A549 (cell line): ENCODE results near the gene AOAH. TPM values are rescaled to one million over a fixed set of nuclear protein-coding genes. Genes with fewer than 3 reads are reported as not detected.

Experiments used
- ATAC-seq, 2 experiments: fragments of 200-7000 bp in 1 of 2; fragments of >200 bp in 1 of 2; cut with Nextera tagmentation in 1 of 2; cut with Tn5 transposase in 1 of 2; 3 replicates each; pipeline versions ENCODE4 v1.8.0 to v1.9.1; 2018 to 2020; ENCODE audit warnings: mild to moderate bottlenecking in 1 of 2, moderate library complexity in 1 of 2
- CTCF ChIA-PET: fragments of 300-600 bp; sonication (Branson Sonifier 250); formaldehyde crosslinking; extraction: SDS; loops from one replicate; lab custom pipeline; 2021; ENCODE audit warnings: antibody characterized with exemption, inconsistent platforms; lab: Yijun Ruan, JAX
- POLR2A ChIA-PET: fragments of 350-600 bp; formaldehyde crosslinking; extraction: SDS; loops from one replicate; lab custom pipeline; 2021; ENCODE audit warnings: antibody characterized with exemption, inconsistent platforms; lab: Yijun Ruan, JAX
- DNase-seq, 2 experiments: peaks; one replicate each; pipeline versions ENCODE4 v3.0.0 to v3.0.0-alpha.2; 2011 to 2016; ENCODE audit warnings: low read depth in 1 of 2, low spot score in 1 of 2
- FAIRE-seq: peaks from 2 replicates; lab custom pipeline; 2011; peaks lifted over from hg19 to GRCh38; lab: Jason Lieb, UNC
- H3K27ac ChIP-seq, 2 experiments: fragments of >200 bp; sonication (Bioruptor Twin); formaldehyde crosslinking; 3 replicates each; pipeline ENCODE4 v1.5.1; 2016 to 2017
- H3K4me1 ChIP-seq: fragments of >200 bp; sonication (Bioruptor Twin); formaldehyde crosslinking; 3 replicates; pipeline ENCODE4 v1.6.1; 2016
- H3K4me2 ChIP-seq: fragments of >200 bp; sonication (Bioruptor Twin); formaldehyde crosslinking; 3 replicates; pipeline ENCODE4 v1.6.1; 2016
- H3K4me3 ChIP-seq: fragments of >200 bp; sonication (Bioruptor Twin); formaldehyde crosslinking; 3 replicates; pipeline ENCODE4 v1.5.1; 2016
- H3K9me3 ChIP-seq: fragments of >200 bp; sonication (Bioruptor Twin); formaldehyde crosslinking; 3 replicates; pipeline ENCODE4 v1.6.1; 2016
- CHD2 ChIP-seq: fragments of 150-350 bp; IDR thresholded peaks from 2 replicates; pipeline ENCODE4 v1.6.1; 2014; ENCODE audit warnings: low read length; ENCODE audit not compliant: partially characterized antibody
- FOSL2 ChIP-seq, 2 experiments: fragments of 450-650 bp in 1 of 2; fragments of >200 bp in 1 of 2; sonication (Bioruptor Twin) in 1 of 2; formaldehyde crosslinking; IDR thresholded peaks; 2 replicates each; pipeline versions ENCODE4 v1.5.0 to v1.6.1; 2016 to 2020; ENCODE audit warnings: mild to moderate bottlenecking in 1 of 2, moderate library complexity in 1 of 2
- FOXS1 ChIP-seq: fragments of 250-450 bp; sonication (Bioruptor Pico); IDR thresholded peaks from 2 replicates; pipeline ENCODE4 v1.5.0; 2020; ENCODE audit warnings: mild to moderate bottlenecking, moderate library complexity
- GATA3 ChIP-seq: IDR thresholded peaks from 2 replicates; pipeline ENCODE4 v1.6.1; 2012; ENCODE audit warnings: borderline replicate concordance
- HEYL ChIP-seq: fragments of 250-450 bp; sonication (Bioruptor Pico); IDR thresholded peaks from 2 replicates; pipeline ENCODE4 v1.8.0; 2021; ENCODE audit warnings: mild to moderate bottlenecking, moderate library complexity
- HOXA7 ChIP-seq: fragments of 250-450 bp; sonication (Bioruptor Pico); IDR thresholded peaks from 2 replicates; pipeline ENCODE4 v1.5.0; 2020; ENCODE audit warnings: mild to moderate bottlenecking, moderate library complexity
- HOXB13 ChIP-seq: fragments of 250-450 bp; sonication (Bioruptor Pico); IDR thresholded peaks from 2 replicates; pipeline ENCODE4 v1.5.0; 2020; ENCODE audit warnings: low read depth, mild to moderate bottlenecking, moderate library complexity
- JUN ChIP-seq, 2 experiments: fragments of >200 bp; sonication (Bioruptor Twin); formaldehyde crosslinking; IDR thresholded peaks; 2 replicates in 1 of 2; 3 replicates in 1 of 2; pipeline ENCODE4 v1.6.1; 2016 to 2017
- JUNB ChIP-seq: fragments of >200 bp; sonication (Bioruptor Twin); formaldehyde crosslinking; IDR thresholded peaks from 2 replicates; pipeline ENCODE4 v1.6.1; 2016
- MAFK ChIP-seq: fragments of 450-650 bp; IDR thresholded peaks from 2 replicates; pipeline ENCODE4 v1.6.1; 2014; ENCODE audit not compliant: partially characterized antibody
- NFE2L2 ChIP-seq: fragments of 150-350 bp; conservative IDR thresholded peaks from 2 replicates; pipeline ENCODE4 v1.6.1; 2014; ENCODE audit warnings: low read length
- PHF8 ChIP-seq: fragments of 200-600 bp; sonication (generic); IDR thresholded peaks from 2 replicates; pipeline ENCODE4 v1.6.1; 2016; ENCODE audit warnings: low read depth, mild to moderate bottlenecking, antibody characterized with exemption, moderate library complexity, borderline replicate concordance
- POLR2AphosphoS2 ChIP-seq: conservative IDR thresholded peaks from 2 replicates; pipeline ENCODE4 v1.6.1; 2012; ENCODE audit warnings: low read length, improper control_type of control experiment, inconsistent platforms
- RCOR1 ChIP-seq: fragments of 150-350 bp; IDR thresholded peaks from 2 replicates; pipeline ENCODE4 v1.6.1; 2014; ENCODE audit warnings: antibody characterized with exemption, low read length, low read depth
- RFX5 ChIP-seq: fragments of 450-650 bp; IDR thresholded peaks from 2 replicates; pipeline ENCODE4 v1.7.1; 2014; ENCODE audit warnings: antibody characterized with exemption, mild to moderate bottlenecking, moderate library complexity
- SMC3 ChIP-seq: fragments of >200 bp; sonication (Bioruptor Twin); formaldehyde crosslinking; IDR thresholded peaks from 3 replicates; pipeline ENCODE4 v1.6.1; 2018; ENCODE audit warnings: inconsistent platforms
- SREBF2 ChIP-seq: fragments of 450-650 bp; IDR thresholded peaks from 2 replicates; pipeline ENCODE4 v1.6.1; 2014; ENCODE audit warnings: mild to moderate bottlenecking, moderate library complexity
- ZFP36 ChIP-seq: fragments of 450-650 bp; IDR thresholded peaks from 2 replicates; pipeline ENCODE4 v1.6.1; 2014; ENCODE audit warnings: borderline replicate concordance; ENCODE audit not compliant: partially characterized antibody
- ZSCAN20 ChIP-seq: fragments of 250-450 bp; sonication (Bioruptor Pico); IDR thresholded peaks from 2 replicates; pipeline ENCODE4 v1.8.0; 2022; ENCODE audit warnings: mild to moderate bottlenecking, moderate library complexity
- WGBS: methylation state at CpG from one replicate; pipeline ENCODE4 v1.1.6; 2017; ENCODE audit errors: missing lambda C conversion rate; 5-methylcytosine and 5-hydroxymethylcytosine counted together
- polyA plus RNA-seq, 4 experiments: library from polyadenylated mRNA; depleted of rRNA in 3 of 4; stranded (reverse); fragments of >200 nt; fragmentation: RNase III in 1 of 4; extraction: RNeasy Plus Mini Kit Qiagen cat#74134 plus additional on column Dnase treatment in 1 of 4; gene quantifications; 2 replicates in 3 of 4; 3 replicates in 1 of 4; pipeline ENCODE4 v1.2.3, GENCODE V29; 2011 to 2017
- TF ChIP-seq, protein P1 (sequence below): fragments of >200 bp; sonication (Bioruptor Twin); formaldehyde crosslinking; IDR thresholded peaks from 3 replicates; pipeline ENCODE4 v1.5.1; 2016
- TF ChIP-seq, protein P2 (sequence below): IDR thresholded peaks from 2 replicates; pipeline ENCODE4 v1.6.1; 2012; ENCODE audit warnings: low read depth, borderline replicate concordance
- TF ChIP-seq, protein P3 (sequence below): fragments of 150-350 bp; IDR thresholded peaks from 2 replicates; pipeline ENCODE4 v1.6.1; 2014; ENCODE audit warnings: low read depth, mild to moderate bottlenecking, low read length
- TF ChIP-seq, protein P4 (sequence below): fragments of >200 bp; sonication (Bioruptor Twin); formaldehyde crosslinking; IDR thresholded peaks from 2 replicates; pipeline ENCODE4 v1.6.1; 2016
- TF ChIP-seq, protein P5 (sequence below): IDR thresholded peaks from 2 replicates; pipeline ENCODE4 v1.6.1; 2012
- TF ChIP-seq, protein P6 (sequence below): IDR thresholded peaks from 2 replicates; pipeline ENCODE4 v1.6.1; 2012

Gene AOAH
- polyA plus RNA-seq, 2 of the 4 experiments (the other 2 are of a cell fraction) = 0.09 TPM; not detected in 1

DNA sequence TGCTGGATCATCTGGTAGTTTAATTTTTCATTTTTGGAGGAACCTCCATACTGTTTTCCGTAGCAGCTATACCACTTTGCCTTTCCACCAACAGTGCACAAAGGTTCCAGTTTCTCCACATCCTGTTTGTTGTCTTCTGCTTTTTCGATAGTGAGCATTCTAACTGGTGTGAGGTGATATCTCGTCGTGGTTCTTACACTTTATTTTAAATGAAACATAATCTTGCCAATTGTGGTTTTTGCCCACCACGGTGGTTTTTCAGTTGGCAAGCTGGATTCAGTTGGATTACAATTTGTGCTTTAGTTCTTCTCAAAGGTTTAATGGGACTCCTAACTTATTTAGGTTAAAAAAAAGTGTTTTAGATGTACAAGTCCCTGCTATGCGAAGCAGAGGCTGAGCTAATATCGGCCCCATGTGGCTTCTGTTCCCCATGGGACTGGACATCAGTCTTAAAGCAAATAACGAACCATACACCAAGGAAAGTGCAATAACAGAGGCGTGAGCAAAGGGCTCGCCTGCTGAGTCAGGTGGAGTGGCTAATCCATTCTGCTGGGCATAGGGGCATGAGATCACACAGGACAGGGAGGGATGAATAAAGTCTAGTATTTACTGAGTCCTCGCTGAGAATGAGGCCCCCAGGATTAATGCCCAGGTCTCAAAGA is 153.6 kb downstream of the AOAH start:
- H3K4me3 ChIP-seq = no peak overlapping the region
- TF ChIP-seq CHD2 = no peak
- no peak for TF ChIP-seq RFX5
- TF ChIP-seq FOSL2 (IDR thresholded peaks at IDR 0.05) = no peak
- TF ChIP-seq FOSL2 (CRISPR knock-in tag; IDR thresholded peaks at IDR 0.05) = no peak
- no peak for TF ChIP-seq HOXB13 (CRISPR knock-in tag)
- TF ChIP-seq, protein P1, sequence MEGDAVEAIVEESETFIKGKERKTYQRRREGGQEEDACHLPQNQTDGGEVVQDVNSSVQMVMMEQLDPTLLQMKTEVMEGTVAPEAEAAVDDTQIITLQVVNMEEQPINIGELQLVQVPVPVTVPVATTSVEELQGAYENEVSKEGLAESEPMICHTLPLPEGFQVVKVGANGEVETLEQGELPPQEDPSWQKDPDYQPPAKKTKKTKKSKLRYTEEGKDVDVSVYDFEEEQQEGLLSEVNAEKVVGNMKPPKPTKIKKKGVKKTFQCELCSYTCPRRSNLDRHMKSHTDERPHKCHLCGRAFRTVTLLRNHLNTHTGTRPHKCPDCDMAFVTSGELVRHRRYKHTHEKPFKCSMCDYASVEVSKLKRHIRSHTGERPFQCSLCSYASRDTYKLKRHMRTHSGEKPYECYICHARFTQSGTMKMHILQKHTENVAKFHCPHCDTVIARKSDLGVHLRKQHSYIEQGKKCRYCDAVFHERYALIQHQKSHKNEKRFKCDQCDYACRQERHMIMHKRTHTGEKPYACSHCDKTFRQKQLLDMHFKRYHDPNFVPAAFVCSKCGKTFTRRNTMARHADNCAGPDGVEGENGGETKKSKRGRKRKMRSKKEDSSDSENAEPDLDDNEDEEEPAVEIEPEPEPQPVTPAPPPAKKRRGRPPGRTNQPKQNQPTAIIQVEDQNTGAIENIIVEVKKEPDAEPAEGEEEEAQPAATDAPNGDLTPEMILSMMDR = no peak
- TF ChIP-seq, protein P2, sequence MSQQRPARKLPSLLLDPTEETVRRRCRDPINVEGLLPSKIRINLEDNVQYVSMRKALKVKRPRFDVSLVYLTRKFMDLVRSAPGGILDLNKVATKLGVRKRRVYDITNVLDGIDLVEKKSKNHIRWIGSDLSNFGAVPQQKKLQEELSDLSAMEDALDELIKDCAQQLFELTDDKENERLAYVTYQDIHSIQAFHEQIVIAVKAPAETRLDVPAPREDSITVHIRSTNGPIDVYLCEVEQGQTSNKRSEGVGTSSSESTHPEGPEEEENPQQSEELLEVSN = no peak
- TF ChIP-seq, protein P3, sequence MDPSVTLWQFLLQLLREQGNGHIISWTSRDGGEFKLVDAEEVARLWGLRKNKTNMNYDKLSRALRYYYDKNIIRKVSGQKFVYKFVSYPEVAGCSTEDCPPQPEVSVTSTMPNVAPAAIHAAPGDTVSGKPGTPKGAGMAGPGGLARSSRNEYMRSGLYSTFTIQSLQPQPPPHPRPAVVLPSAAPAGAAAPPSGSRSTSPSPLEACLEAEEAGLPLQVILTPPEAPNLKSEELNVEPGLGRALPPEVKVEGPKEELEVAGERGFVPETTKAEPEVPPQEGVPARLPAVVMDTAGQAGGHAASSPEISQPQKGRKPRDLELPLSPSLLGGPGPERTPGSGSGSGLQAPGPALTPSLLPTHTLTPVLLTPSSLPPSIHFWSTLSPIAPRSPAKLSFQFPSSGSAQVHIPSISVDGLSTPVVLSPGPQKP = no peak
- TF ChIP-seq HOXA7 (CRISPR knock-in tag) = no peak
- TF ChIP-seq JUNB = no peak
- TF ChIP-seq, protein P4, sequence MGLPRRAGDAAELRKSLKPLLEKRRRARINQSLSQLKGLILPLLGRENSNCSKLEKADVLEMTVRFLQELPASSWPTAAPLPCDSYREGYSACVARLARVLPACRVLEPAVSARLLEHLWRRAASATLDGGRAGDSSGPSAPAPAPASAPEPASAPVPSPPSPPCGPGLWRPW = no peak
- TF ChIP-seq ZSCAN20 (CRISPR knock-in tag) = no peak
- TF ChIP-seq ZFP36 = no peak
- TF ChIP-seq HEYL (CRISPR knock-in tag) = no peak
- H3K9me3 ChIP-seq = no peaks in the 10 kb centered on the region
- no peak overlapping the region for H3K27ac ChIP-seq
- DNase-seq (no peak), ATAC-seq (no peak), FAIRE-seq (no peak)
- ChIA-PET CTCF (interaction anchor here (0.9 to 1.0 kb wide), 2 partner anchors 8 to 19 kb away, joined by 3 to 4 read pairs; no protein-coding TSS in a partner anchor), POLR2A (no interaction called here)
- 47% methylated on average over 11 of the region's 11 CpGs for WGBS
- no peak overlapping the region for H3K4me2 ChIP-seq
- no peaks in the 10 kb centered on the region for H3K4me1 ChIP-seq

DNA sequence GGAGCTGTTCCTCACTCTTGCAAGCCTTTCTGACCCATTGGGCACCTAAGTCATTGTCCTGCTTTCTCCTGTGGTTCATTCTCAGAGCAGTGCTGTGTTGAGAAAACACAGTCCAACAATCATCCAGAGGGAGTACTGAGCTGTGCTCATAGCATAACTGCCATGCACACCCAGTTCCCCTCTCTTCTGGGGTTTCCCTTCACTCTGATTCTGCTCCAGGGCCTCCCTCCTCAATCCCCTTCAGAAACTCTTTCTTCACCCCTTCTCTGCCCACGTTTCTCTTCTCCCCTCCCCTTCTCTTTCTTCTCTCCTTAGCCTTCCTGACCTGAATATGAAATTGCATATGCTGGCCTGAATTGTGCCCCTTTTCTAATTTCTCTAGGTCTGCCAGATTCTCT is 155.8 kb downstream of the AOAH start:
- DNase-seq (no peak), ATAC-seq (no peak), FAIRE-seq (no peak)
- H3K27ac ChIP-seq = no peak overlapping the region
- CTCF ChIA-PET = no interaction called here
- no peaks in the 10 kb centered on the region for H3K9me3 ChIP-seq
- 0% methylated on average over 1 of the region's 1 CpG for WGBS
- H3K4me3 ChIP-seq = no peak overlapping the region
- no peak overlapping the region for H3K4me2 ChIP-seq
- POLR2A ChIA-PET = no interaction called here
- peaks cover 10% of the 10 kb centered on the region; the same call in 1 of the 3 replicates for H3K4me1 ChIP-seq
- TF ChIP-seq, protein P5, sequence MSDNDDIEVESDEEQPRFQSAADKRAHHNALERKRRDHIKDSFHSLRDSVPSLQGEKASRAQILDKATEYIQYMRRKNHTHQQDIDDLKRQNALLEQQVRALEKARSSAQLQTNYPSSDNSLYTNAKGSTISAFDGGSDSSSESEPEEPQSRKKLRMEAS = no peak
- TF ChIP-seq SMC3 (no peak), PHF8 (no peak), POLR2AphosphoS2 (no peak), JUN (IDR thresholded peaks at IDR 0.05) (no peak), CHD2 (no peak), NFE2L2 (no peak), HEYL (CRISPR knock-in tag) (no peak), GATA3 (no peak), JUNB (no peak), MAFK (no peak), SREBF2 (no peak), RCOR1 (no peak), ZFP36 (no peak), FOXS1 (CRISPR knock-in tag) (no peak)
- TF ChIP-seq, protein P6, sequence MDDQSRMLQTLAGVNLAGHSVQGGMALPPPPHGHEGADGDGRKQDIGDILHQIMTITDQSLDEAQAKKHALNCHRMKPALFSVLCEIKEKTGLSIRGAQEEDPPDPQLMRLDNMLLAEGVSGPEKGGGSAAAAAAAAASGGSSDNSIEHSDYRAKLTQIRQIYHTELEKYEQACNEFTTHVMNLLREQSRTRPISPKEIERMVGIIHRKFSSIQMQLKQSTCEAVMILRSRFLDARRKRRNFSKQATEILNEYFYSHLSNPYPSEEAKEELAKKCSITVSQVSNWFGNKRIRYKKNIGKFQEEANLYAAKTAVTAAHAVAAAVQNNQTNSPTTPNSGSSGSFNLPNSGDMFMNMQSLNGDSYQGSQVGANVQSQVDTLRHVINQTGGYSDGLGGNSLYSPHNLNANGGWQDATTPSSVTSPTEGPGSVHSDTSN = no peak
- TF ChIP-seq, protein P3 = no peak
- TF ChIP-seq, protein P4 = no peak
